GM23248 (cell line): ENCODE results near the gene SERINC2.
"Not testable (repeated sequence)": the region's sequence is repeated elsewhere in the genome, so short reads cannot be mapped to it uniquely, and the experiment has no call there.

Experiments
- EZH2 ChIP-seq: fragments of 200-600 bp; sonication (generic); IDR thresholded peaks from 2 replicates; pipeline ENCODE4 v1.6.1; 2018; ENCODE audit warnings: antibody characterized with exemption, mild to moderate bottlenecking; ENCODE audit not compliant: insufficient read depth, poor library complexity, severe bottlenecking
- EZH2phosphoT487 ChIP-seq: fragments of 200-600 bp; sonication (generic); IDR thresholded peaks from 2 replicates; pipeline ENCODE4 v1.6.1; 2018; ENCODE audit warnings: antibody characterized with exemption, moderate library complexity, mild to moderate bottlenecking, low read depth; ENCODE audit not compliant: insufficient read depth

DNA sequence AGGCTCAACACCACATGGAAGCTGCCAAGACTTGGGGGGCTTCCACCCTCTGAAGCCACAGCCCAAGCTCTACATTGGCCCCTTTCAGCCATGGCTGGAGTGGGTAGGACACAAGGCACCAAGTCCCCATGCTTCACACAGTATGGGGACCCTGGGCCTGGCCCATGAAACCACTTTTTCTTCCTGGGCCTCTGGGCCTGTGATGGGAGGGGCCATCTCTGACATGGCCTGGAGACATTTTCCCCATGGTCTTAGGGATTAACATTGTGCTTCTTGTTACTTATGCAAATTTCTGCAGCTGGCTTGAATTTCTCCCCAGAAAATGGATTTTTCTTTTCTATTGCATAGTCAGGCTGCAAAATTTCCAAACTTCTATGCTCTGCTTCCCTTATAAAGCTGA is 60.5 kb downstream of the SERINC2 start:
- not testable (repeated sequence) for TF ChIP-seq EZH2, EZH2phosphoT487
